Panc1 (cell line): Measurements from ENCODE around the gene DOK5. TPM values are rescaled to one million over a fixed set of nuclear protein-coding genes. Genes with fewer than 3 reads are reported as not detected.
A peak's percentile ranks its signal among the peaks of the same experiment; 100 is the strongest.

ENCODE experiments used
- ATAC-seq: fragments of 200-7000 bp; cut with Tn5 transposase; 2 replicates; pipeline ENCODE4 v1.9.1; 2020; ENCODE audit warnings: mild to moderate bottlenecking, moderate library complexity
- BruUV-seq: library from RNA; stranded (reverse); fragments of 400-500 nt; replicated peaks from 2 replicates; lab custom pipeline; 2021; lab: Mats Ljungman, UMichigan
- CTCF ChIA-PET: fragments of 300-600 bp; sonication (Branson Sonifier 250); formaldehyde crosslinking; loops from one replicate; lab custom pipeline; 2022; ENCODE audit warnings: antibody characterized with exemption; lab: Charles Lee
- POLR2A ChIA-PET: fragments of 300-600 bp; sonication (Branson Sonifier 250); formaldehyde crosslinking; loops from one replicate; lab custom pipeline; 2022; ENCODE audit warnings: antibody characterized with exemption; lab: Charles Lee
- DNase-seq: peaks from one replicate; pipeline ENCODE4 v3.0.0-alpha.2; 2010; ENCODE audit warnings: low read depth, low spot score
- H3K27ac ChIP-seq: 2 replicates; pipeline ENCODE4 v1.5.1; 2011; ENCODE audit warnings: mild to moderate bottlenecking, low read length, inconsistent platforms
- H3K27me3 ChIP-seq: fragments of 200-500 bp; sonication (Bioruptor generic); 2 replicates; pipeline ENCODE4 v1.6.0; 2014; ENCODE audit warnings: low read length, inconsistent platforms; ENCODE audit not compliant: control insufficient read depth, insufficient read depth
- H3K36me3 ChIP-seq: fragments of 200-500 bp; sonication (Bioruptor generic); 2 replicates; pipeline ENCODE4 v1.5.1; 2014; ENCODE audit warnings: inconsistent platforms, mild to moderate bottlenecking, low read length, moderate library complexity; ENCODE audit not compliant: control insufficient read depth, insufficient read depth
- H3K4me1 ChIP-seq: 2 replicates; pipeline ENCODE4 v1.5.1; 2011; ENCODE audit warnings: inconsistent platforms, mild to moderate bottlenecking, low read length, moderate library complexity; ENCODE audit not compliant: control insufficient read depth, insufficient read depth
- H3K4me3 ChIP-seq, 2 experiments: 2 replicates each; pipeline ENCODE4 v1.5.1; 2011 to 2012; ENCODE audit warnings: low read depth in 2 of 2, low read length in 2 of 2, mild to moderate bottlenecking in 2 of 2, inconsistent platforms in 1 of 2, moderate library complexity in 1 of 2
- H3K9me3 ChIP-seq: fragments of 200-500 bp; sonication (Bioruptor generic); 2 replicates; pipeline ENCODE4 v1.5.1; 2014; ENCODE audit warnings: low read depth, mild to moderate bottlenecking, inconsistent platforms, low read length, moderate library complexity; ENCODE audit not compliant: control insufficient read depth, insufficient read depth
- POLR2AphosphoS5 ChIP-seq: IDR thresholded peaks from 2 replicates; pipeline ENCODE4 v1.6.1; 2012; ENCODE audit warnings: mild to moderate bottlenecking, low read depth, low read length, moderate library complexity
- REST ChIP-seq, 2 experiments: IDR thresholded peaks; 2 replicates each; pipeline ENCODE4 v1.6.1; 2011 to 2012; ENCODE audit warnings: low read depth in 2 of 2, control low read depth in 1 of 2, low read length in 1 of 2, mild to moderate bottlenecking in 1 of 2, moderate library complexity in 1 of 2; ENCODE audit not compliant: insufficient read depth in 1 of 2
- SIN3A ChIP-seq: IDR thresholded peaks from 2 replicates; pipeline ENCODE4 v1.6.1; 2012; ENCODE audit warnings: low read depth, mild to moderate bottlenecking, low read length, moderate library complexity, borderline replicate concordance; ENCODE audit not compliant: insufficient read depth
- TCF7L2 ChIP-seq: IDR thresholded peaks from 2 replicates; pipeline ENCODE4 v1.6.1; 2011; ENCODE audit warnings: mild to moderate bottlenecking, low read depth, low read length, inconsistent platforms
- in situ Hi-C: cut with HindIII; loops from 2 replicates; pipeline ENCODE4 v1.10.0; 2016; ENCODE audit warnings: low sequenced_read_pairs, low pct_unique_long_range_greater_than_20kb
- intact Hi-C: fragments of 100-400 bp; cut with micrococcal nuclease; formaldehyde crosslinking; loops from one replicate; pipeline ENCODE4 v1.10.0; 2022; ENCODE audit not compliant: unreplicated experiment
- total RNA-seq: library from RNA; stranded (reverse); gene quantifications from one replicate; pipeline ENCODE4 v1.2.1, GENCODE V29; 2021; ENCODE audit not compliant: unreplicated experiment
- TF ChIP-seq, protein P1 (sequence below): fragments of 450-650 bp; IDR thresholded peaks from 2 replicates; pipeline ENCODE4 v1.5.1; 2017; ENCODE audit warnings: mild to moderate bottlenecking

DOK5 gene
- total RNA-seq, 1 experiment from 2014 or later = 0.18 TPM

GRCh38 chr20:54456423-54456822 lies 19.0 kb upstream of the DOK5 start:
- H3K36me3 ChIP-seq = no peaks in the 10 kb centered on the region
- no peak overlapping the region for H3K4me3 ChIP-seq
- ATAC-seq (no peak), DNase-seq (no peak)
- ChIA-PET POLR2A (no interaction called here), CTCF (no interaction called here)
- no peaks in the 10 kb centered on the region for H3K27me3 ChIP-seq
- intact Hi-C loops = no loop called here
- in situ Hi-C loops = no loop called here
- no TSS peak for BruUV-seq
- no peak overlapping the region for H3K27ac ChIP-seq
- no peaks in the 10 kb centered on the region for H3K9me3 ChIP-seq
- no peak for TF ChIP-seq SIN3A
- TF ChIP-seq POLR2AphosphoS5 = no peak
- TF ChIP-seq REST (IDR thresholded peaks at IDR 0.05; ENCODE audit: insufficient read depth in 1 of 2, low read depth in 2 of 2, low read length in 1 of 2) = no peak
- TF ChIP-seq, protein P1, sequence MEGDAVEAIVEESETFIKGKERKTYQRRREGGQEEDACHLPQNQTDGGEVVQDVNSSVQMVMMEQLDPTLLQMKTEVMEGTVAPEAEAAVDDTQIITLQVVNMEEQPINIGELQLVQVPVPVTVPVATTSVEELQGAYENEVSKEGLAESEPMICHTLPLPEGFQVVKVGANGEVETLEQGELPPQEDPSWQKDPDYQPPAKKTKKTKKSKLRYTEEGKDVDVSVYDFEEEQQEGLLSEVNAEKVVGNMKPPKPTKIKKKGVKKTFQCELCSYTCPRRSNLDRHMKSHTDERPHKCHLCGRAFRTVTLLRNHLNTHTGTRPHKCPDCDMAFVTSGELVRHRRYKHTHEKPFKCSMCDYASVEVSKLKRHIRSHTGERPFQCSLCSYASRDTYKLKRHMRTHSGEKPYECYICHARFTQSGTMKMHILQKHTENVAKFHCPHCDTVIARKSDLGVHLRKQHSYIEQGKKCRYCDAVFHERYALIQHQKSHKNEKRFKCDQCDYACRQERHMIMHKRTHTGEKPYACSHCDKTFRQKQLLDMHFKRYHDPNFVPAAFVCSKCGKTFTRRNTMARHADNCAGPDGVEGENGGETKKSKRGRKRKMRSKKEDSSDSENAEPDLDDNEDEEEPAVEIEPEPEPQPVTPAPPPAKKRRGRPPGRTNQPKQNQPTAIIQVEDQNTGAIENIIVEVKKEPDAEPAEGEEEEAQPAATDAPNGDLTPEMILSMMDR = no peak
- no peak for TF ChIP-seq TCF7L2
- no peaks in the 10 kb centered on the region for H3K4me1 ChIP-seq

DNA sequence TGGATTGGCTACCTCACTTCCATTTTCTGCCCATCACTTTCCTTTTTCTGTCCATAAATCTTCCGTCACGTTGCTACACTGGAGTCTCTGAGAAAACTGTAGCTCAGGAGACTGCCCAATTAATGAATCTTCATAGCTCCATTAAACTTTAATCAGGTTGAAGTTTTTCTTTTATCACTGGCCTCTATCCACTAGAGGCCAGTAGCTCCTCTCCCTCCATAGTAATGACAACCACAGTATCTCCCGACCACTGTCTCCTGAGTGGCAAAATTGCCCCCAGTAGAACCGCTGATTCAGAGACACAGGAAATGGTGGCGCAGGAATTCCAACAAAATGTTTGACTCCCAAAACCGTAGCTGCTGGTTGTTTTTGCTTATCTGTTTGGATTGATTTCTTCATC lies 18.4 kb upstream of the DOK5 start:
- Histone ChIP-seq H3K27me3 (no peaks in the 10 kb centered on the region), H3K4me3 (no peak overlapping the region), H3K27ac (no peak overlapping the region), H3K36me3 (no peaks in the 10 kb centered on the region), H3K4me1 (no peaks in the 10 kb centered on the region), H3K9me3 (no peaks in the 10 kb centered on the region)
- no TSS peak for BruUV-seq
- in situ Hi-C loops (no loop called here), intact Hi-C loops (no loop called here)
- ATAC-seq (no peak), DNase-seq (no peak)
- CTCF ChIA-PET = no interaction called here
- POLR2A ChIA-PET = no interaction called here
- TF ChIP-seq, protein P1 = peak; percentile 24
- no peak for TF ChIP-seq SIN3A
- no peak for TF ChIP-seq REST (IDR thresholded peaks at IDR 0.05; ENCODE audit: insufficient read depth in 1 of 2, low read depth in 2 of 2, low read length in 1 of 2)
- no peak for TF ChIP-seq TCF7L2
- TF ChIP-seq POLR2AphosphoS5 = no peak
